OCI-LY3 (cell line): ENCODE measurements around the gene CD6.

ENCODE experiments used
- H2AFZ ChIP-seq: fragments of 200-600, 300-600 bp; shearing (Covaris generic); 2 replicates; pipeline ENCODE4 v1.6.0; 2014; ENCODE audit warnings: antibody characterized with exemption, low read depth, low read length
- H3K27ac ChIP-seq: fragments of 200-600, 300-600 bp; sonication (generic); 2 replicates; pipeline ENCODE4 v1.5.1; 2014; ENCODE audit warnings: mild to moderate bottlenecking, low read length, moderate library complexity, mixed read lengths
- H3K27me3 ChIP-seq: fragments of 200-600, 300-600 bp; sonication (generic); 2 replicates; pipeline ENCODE4 v1.6.1; 2014; ENCODE audit warnings: low read depth, low read length, mixed read lengths
- H3K36me3 ChIP-seq: fragments of 200-600, 300-600 bp; sonication (generic); replicated peaks from 2 replicates; pipeline ENCODE3; 2014; ENCODE audit warnings: low read depth, low read length, mixed read lengths
- H3K4me1 ChIP-seq: fragments of 300-600, 200-600 bp; sonication (generic); 2 replicates; pipeline ENCODE4 v1.6.1; 2014; ENCODE audit warnings: low read length, mixed read lengths
- H3K4me2 ChIP-seq: fragments of 200-600, 300-600 bp; sonication (generic); 2 replicates; pipeline ENCODE4 v1.6.1; 2014; ENCODE audit warnings: low read length, mixed read lengths
- H3K4me3 ChIP-seq: fragments of 300-600, 200-600 bp; sonication (generic); 2 replicates; pipeline ENCODE4 v1.5.1; 2014; ENCODE audit warnings: antibody characterized with exemption, mild to moderate bottlenecking, low read length, moderate library complexity
- H3K79me2 ChIP-seq: fragments of 300-600, 200-600 bp; shearing (Covaris generic); 2 replicates; pipeline ENCODE4 v1.6.1; 2014; ENCODE audit warnings: mild to moderate bottlenecking, low read length, mixed read lengths
- H3K9ac ChIP-seq: fragments of 300-600, 200-600 bp; shearing (Covaris generic); 2 replicates; pipeline ENCODE4 v1.6.0; 2014; ENCODE audit warnings: mild to moderate bottlenecking, low read length, moderate library complexity
- H3K9me3 ChIP-seq: fragments of 200-600, 300-600 bp; shearing (Covaris generic); 2 replicates; pipeline ENCODE4 v1.6.1; 2014; ENCODE audit warnings: low read length, mixed read lengths; ENCODE audit not compliant: insufficient read depth
- H4K20me1 ChIP-seq: fragments of 200-600, 300-600 bp; sonication (generic); 2 replicates; pipeline ENCODE4 v1.6.1; 2016; ENCODE audit warnings: low read length, mixed read lengths; ENCODE audit not compliant: insufficient read depth
- CTCF ChIP-seq: fragments of 200-600, 300-600 bp; sonication (generic); IDR thresholded peaks from 2 replicates; pipeline ENCODE4 v1.5.1; 2014; ENCODE audit warnings: antibody characterized with exemption, low read length, low read depth
- EZH2phosphoT487 ChIP-seq: fragments of 200-600 bp; shearing (Covaris generic); IDR thresholded peaks from 2 replicates; pipeline ENCODE4 v1.6.1; 2018; ENCODE audit warnings: antibody characterized with exemption, mixed run types, low read depth

Gene CD6

GRCh38 chr11:60934790-60935605 lies 36.5 kb upstream of the CD6 start:
- Histone ChIP-seq H3K27ac (peak overlapping the region; percentile 38), H4K20me1 (peaks cover 51% of the 10 kb centered on the region), H3K9me3 (no peaks in the 10 kb centered on the region), H3K79me2 (no peaks in the 10 kb centered on the region), H3K4me2 (peak overlapping the region; percentile 25), H3K9ac (no peak overlapping the region), H2AFZ (no peak overlapping the region), H3K4me1 (peaks cover 55% of the 10 kb centered on the region), H3K36me3 (peaks cover 42% of the 10 kb centered on the region), H3K27me3 (no peaks in the 10 kb centered on the region), H3K4me3 (no peak overlapping the region)
- TF ChIP-seq CTCF (no peak), EZH2phosphoT487 (no peak)

GRCh38 chr11:60935676-60936442 lies 35.6 kb upstream of the CD6 start:
- peak overlapping the region; percentile 38 for H3K27ac ChIP-seq
- H2AFZ ChIP-seq = no peak overlapping the region
- H3K4me3 ChIP-seq = no peak overlapping the region
- no peak overlapping the region for H3K9ac ChIP-seq
- no peak for TF ChIP-seq EZH2phosphoT487
- no peak for TF ChIP-seq CTCF
- H3K4me1 ChIP-seq = peaks cover 53% of the 10 kb centered on the region
- H3K27me3 ChIP-seq = no peaks in the 10 kb centered on the region
- peaks cover 46% of the 10 kb centered on the region for H3K36me3 ChIP-seq
- no peaks in the 10 kb centered on the region for H3K79me2 ChIP-seq
- H4K20me1 ChIP-seq = peaks cover 60% of the 10 kb centered on the region
- no peaks in the 10 kb centered on the region for H3K9me3 ChIP-seq
- H3K4me2 ChIP-seq = peak overlapping the region; percentile 24

GRCh38 chr11:60936467-60937143 lies 34.9 kb upstream of the CD6 start:
- peaks cover 45% of the 10 kb centered on the region for H3K4me1 ChIP-seq
- H3K4me2 ChIP-seq = no peak overlapping the region
- no peak overlapping the region for H2AFZ ChIP-seq
- H3K27me3 ChIP-seq = no peaks in the 10 kb centered on the region
- no peaks in the 10 kb centered on the region for H3K9me3 ChIP-seq
- H3K9ac ChIP-seq = no peak overlapping the region
- no peaks in the 10 kb centered on the region for H3K79me2 ChIP-seq
- 0 out of 2 replicates have a peak overlapping the region, but pooled peaks have one; percentile 38 for H3K27ac ChIP-seq
- no peak overlapping the region for H3K4me3 ChIP-seq
- peaks cover 67% of the 10 kb centered on the region for H4K20me1 ChIP-seq
- TF ChIP-seq EZH2phosphoT487 (no peak), CTCF (no peak)
- H3K36me3 ChIP-seq = peaks cover 46% of the 10 kb centered on the region

- no peak overlapping the region for H2AFZ ChIP-seq
- no peak overlapping the region for H3K9ac ChIP-seq
- H3K27ac ChIP-seq = no peak overlapping the region
- H3K27me3 ChIP-seq = no peaks in the 10 kb centered on the region
- H3K79me2 ChIP-seq = no peaks in the 10 kb centered on the region
- no peaks in the 10 kb centered on the region for H3K9me3 ChIP-seq
- peaks cover 72% of the 10 kb centered on the region for H4K20me1 ChIP-seq
- peaks cover 43% of the 10 kb centered on the region for H3K4me1 ChIP-seq
- H3K36me3 ChIP-seq = peaks cover 51% of the 10 kb centered on the region
- TF ChIP-seq CTCF = no peak
- no peak for TF ChIP-seq EZH2phosphoT487
- no peak overlapping the region for H3K4me2 ChIP-seq
- H3K4me3 ChIP-seq = no peak overlapping the region
Measured at GRCh38 chr11:60937144-60937527, 34.3 kb upstream of the CD6 start.
